Activated effector memory CD4-positive, alpha-beta T cell treated with anti-CD3 and anti-CD28 coated beads, Interleukin-2, amount 50 U/mL, for 16 hours (primary cell): ENCODE results near the gene PRR5L.
"Not testable (repeated sequence)": the region's sequence is repeated elsewhere in the genome, so short reads cannot be mapped to it uniquely, and the experiment has no call there.

Experiments used
- DNase-seq: peaks from one replicate; pipeline ENCODE4 v3.0.0-alpha.2; 2020

PRR5L gene

GRCh38 chr11:36469881-36470802 lies 174.1 kb downstream of the PRR5L start:
- no peak for DNase-seq

- no peak for DNase-seq
Observed at GRCh38 chr11:36471577-36471976, 175.5 kb downstream of the PRR5L start.

GRCh38 chr11:36475192-36475591 lies 179.1 kb downstream of the PRR5L start:
- no peak for DNase-seq

GRCh38 chr11:36478700-36479329 lies 182.7 kb downstream of the PRR5L start:
- DNase-seq, result peak; percentile 63

GRCh38 chr11:36480833-36481232 lies 184.7 kb downstream of the PRR5L start:
- DNase-seq, result no peak

GRCh38 chr11:36483042-36483441 lies 187.0 kb downstream of the PRR5L start:
- not testable (repeated sequence) for DNase-seq

GRCh38 chr11:36485298-36486002 lies 189.4 kb downstream of the PRR5L start:
- DNase-seq, result no peak

- no peak for DNase-seq
Observed at GRCh38 chr11:36487619-36488018, 191.5 kb downstream of the PRR5L start.

- DNase-seq, result no peak
Observed at GRCh38 chr11:36488096-36488495, 192.0 kb downstream of the PRR5L start.

GRCh38 chr11:36490026-36490806 lies 194.1 kb downstream of the PRR5L start:
- no peak for DNase-seq

- no peak for DNase-seq
Observed at GRCh38 chr11:36492724-36493304, 196.7 kb downstream of the PRR5L start.

GRCh38 chr11:36493332-36493731 lies 197.2 kb downstream of the PRR5L start:
- no peak for DNase-seq

GRCh38 chr11:36498721-36499120 lies 202.6 kb downstream of the PRR5L start:
- no peak for DNase-seq

GRCh38 chr11:36499315-36499714 lies 203.2 kb downstream of the PRR5L start:
- no peak for DNase-seq

GRCh38 chr11:36500315-36500721 lies 204.2 kb downstream of the PRR5L start:
- no peak for DNase-seq

GRCh38 chr11:36501236-36501635 lies 205.1 kb downstream of the PRR5L start:
- DNase-seq, result no peak

- DNase-seq, result no peak
Observed at GRCh38 chr11:36507824-36508489, 211.9 kb downstream of the PRR5L start.

- no peak for DNase-seq
Observed at GRCh38 chr11:36508743-36509142, 212.7 kb downstream of the PRR5L start.

GRCh38 chr11:36509201-36509639 lies 213.1 kb downstream of the PRR5L start:
- peak; percentile 81 for DNase-seq

- peak; percentile 97 for DNase-seq
Observed at GRCh38 chr11:36509694-36510593, 213.9 kb downstream of the PRR5L start, which contains the start of gene TRAF6. Gene TRAF6 (minus strand): TSS chr11:36510272. CDS start chr11:36501515, 8,757 bp downstream.

GRCh38 chr11:36510594-36510942 lies 214.5 kb downstream of the PRR5L start:
- DNase-seq, result no peak
